ENCODE results near the gene RAB8A.

- TF ChIP-seq CTCF (IDR thresholded peaks at IDR 0.05; ENCODE audit: poor library complexity, severe bottlenecking), result no peak
- TF ChIP-seq EP300 (conservative IDR thresholded peaks at IDR 0.05; ENCODE audit: poor library complexity, severe bottlenecking), result no peak
- no peak for TF ChIP-seq MXI1 (conservative IDR thresholded peaks at IDR 0.05; ENCODE audit: poor library complexity, severe bottlenecking)
- TF ChIP-seq TAF1 (IDR thresholded peaks at IDR 0.05; ENCODE audit: low read depth), result no peak
- no peak for TF ChIP-seq REST (IDR thresholded peaks at IDR 0.05; ENCODE audit: borderline replicate concordance)
- TF ChIP-seq SMC3 (conservative IDR thresholded peaks at IDR 0.05; ENCODE audit: poor library complexity), result no peak
- no peak for TF ChIP-seq EZH2 (IDR thresholded peaks at IDR 0.05; ENCODE audit: borderline replicate concordance, insufficient read depth, low read length, poor library complexity, severe bottlenecking)
Observed at GRCh38 chr19:16091546-16092475, 19.9 kb upstream of the RAB8A start.

Data from neural cell (in vitro differentiated cells).